Left ventricle myocardium superior (tissue), 1 donor: ENCODE data around the gene HGS. TPM values are rescaled to one million over a fixed set of nuclear protein-coding genes. Genes with fewer than 3 reads are reported as not detected.
"Not testable (repeated sequence)": the region's sequence is repeated elsewhere in the genome, so short reads cannot be mapped to it uniquely, and the experiment has no call there.

Source experiments
- ATAC-seq: fragments of 200-7000 bp; cut with Tn5 transposase; one replicate; pipeline ENCODE4 v1.9.1; 2020; ENCODE audit warnings: mild to moderate bottlenecking, moderate library complexity
- DNase-seq: peaks from one replicate; pipeline ENCODE4 v3.0.0-alpha.2; 2020
- intact Hi-C: fragments of 100-400 bp; cut with micrococcal nuclease; formaldehyde crosslinking; loops from one replicate; pipeline ENCODE4 v1.11.0; 2022
- total RNA-seq: library from RNA; stranded (reverse); fragmentation: NEBNext Ultra II Directional; extraction: Animal tissue kit (Norgen Biotek cat#: 25700); gene quantifications from one replicate; pipeline ENCODE4 v1.2.1, GENCODE V29; 2021
- donor health status: DM: no; HTN: yes; CAD: no; lungs with severe emphysema.

The HGS gene
- total RNA-seq, 1 donor from 2014 or later = 42.1 TPM

DNA sequence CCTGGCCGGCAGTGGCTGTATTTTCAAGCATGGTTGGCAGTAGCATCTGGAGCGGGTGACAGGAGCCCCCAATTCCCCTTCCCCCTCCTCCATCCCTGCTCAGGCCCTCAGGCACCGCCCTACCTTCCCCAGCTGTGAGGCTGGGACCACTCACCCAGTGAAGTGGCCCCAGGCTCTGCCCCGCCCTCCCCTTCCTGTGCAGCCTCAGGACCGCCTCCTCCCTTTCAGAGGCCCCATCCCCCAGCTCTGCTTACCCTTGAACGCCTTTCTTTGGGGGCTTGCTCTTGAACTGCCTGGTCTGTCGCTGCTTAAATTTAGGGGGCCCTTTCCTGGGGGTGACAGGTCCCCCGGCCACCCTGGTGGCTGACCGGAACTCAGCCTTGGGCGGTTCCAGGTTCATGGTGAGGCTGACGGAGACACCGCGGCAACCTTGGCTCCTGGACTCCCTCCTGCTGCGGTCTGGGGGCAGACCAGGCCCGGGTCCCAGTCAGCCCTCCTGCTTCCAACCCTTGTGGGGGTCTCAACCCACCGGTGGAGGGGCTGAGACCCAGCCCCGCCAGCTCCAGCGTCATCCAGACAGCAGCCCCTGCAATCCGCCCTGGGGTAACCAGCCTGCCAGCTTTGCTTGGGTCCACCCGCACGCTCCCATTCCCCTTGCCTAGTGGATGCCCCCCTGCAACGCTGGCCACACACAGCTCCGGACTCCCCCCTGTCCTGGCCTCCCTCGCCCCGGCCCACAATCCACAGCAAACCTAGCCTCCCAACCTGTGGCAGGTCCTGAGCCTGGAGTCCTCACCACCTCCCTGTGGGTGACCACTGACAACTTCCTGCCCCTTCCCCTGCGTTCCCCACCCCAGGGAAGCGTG is 30.7 kb upstream of the HGS start:
- no peak for DNase-seq
- ATAC-seq = no peak
- intact Hi-C loops = no loop called here

DNA sequence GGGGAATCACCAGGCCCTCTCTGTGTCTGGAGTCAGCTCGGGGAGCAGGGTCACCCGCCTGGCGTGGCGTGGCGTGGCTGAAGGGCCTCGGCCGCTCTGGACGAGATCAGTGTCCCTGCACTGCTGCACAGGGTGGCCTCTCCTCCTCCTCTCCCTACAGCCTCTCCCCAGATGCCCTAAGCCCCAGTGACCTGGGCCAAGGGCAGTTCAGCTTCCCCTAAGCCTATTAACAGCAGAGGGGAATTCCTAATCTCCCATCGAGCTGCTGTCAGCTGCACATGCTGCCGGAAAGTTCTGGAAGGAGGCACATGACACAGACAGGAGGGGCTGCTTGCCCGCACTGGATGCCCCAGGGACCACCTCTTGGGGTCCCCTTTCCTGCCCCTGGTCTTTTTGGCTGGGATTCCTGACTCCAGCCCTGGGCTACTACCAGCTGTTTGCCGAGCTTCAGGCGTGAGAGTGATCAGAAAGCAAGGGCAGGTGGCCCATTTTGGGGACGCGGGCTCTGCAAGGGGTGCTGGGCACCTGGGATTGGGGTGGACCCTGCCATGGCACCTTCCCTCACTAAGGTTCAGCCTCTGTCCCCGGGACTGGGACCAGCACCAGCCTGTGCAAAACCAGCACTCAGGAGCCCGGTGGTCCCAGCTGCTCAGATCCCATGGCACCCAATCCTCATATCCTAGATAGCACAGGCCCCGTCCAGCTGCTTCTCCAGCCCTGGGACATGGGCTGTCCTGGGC is 28.3 kb upstream of the HGS start:
- intact Hi-C loops = no loop called here
- DNase-seq (no peak), ATAC-seq (no peak)

DNA sequence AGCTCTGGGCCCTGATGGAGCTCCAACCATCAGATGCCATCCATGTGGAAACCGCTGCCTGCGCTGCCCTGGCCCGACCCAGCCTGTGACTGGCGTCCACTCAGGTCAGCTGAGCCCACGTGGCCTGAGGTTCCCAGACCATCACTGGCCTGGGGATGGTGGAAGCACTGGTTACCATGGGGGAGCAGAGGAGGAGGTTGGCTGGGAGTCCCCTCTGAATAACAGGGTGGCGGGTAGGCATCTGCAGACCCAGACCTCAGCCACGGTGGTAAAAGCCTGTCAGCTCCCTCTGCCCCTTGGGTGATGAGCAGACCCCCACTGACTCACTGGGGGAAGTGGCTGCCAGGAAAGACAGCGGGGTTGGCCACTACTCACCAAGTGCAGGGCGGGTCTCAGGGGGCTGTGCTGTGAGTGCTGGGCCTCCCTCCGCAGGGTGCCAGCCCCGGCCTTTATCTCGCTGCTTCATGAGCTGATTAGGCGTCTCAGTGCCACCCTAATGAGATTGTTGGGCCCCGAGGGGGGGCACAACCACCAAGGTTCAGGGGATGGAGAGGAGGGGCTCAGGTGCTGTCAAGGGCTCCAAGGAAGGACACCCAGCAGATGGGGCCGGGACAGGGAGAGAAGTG is 27.6 kb upstream of the HGS start, which contains the start of gene PDE6G:
Gene PDE6G, minus strand, starts transcription at position 425 of the 626 bp plus-strand sequence. CDS start 3,237 bp downstream, outside the sequence.
- intact Hi-C loops = no loop called here
- ATAC-seq (no peak), DNase-seq (no peak)

DNA sequence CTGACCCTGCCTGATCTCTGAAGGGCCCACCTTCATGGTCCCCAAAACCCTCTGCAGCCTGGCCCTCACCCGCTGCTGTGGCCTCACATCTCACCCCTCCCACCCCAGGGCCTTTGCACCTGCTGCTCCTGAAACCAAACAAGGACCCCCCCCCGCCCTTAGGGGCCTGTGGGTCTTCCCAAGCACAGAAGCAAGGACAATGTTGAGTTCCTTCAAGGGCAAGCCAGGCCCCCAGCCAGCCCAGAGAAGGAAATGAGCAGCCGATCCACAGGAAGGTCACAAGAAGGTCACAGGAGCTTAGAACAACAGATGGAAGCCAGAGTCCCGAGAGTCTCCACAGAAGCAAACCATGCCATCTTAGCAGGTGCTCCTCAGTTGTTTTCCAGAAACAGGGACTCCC is 27.0 kb upstream of the HGS start:
- ATAC-seq (no peak), DNase-seq (no peak)
- intact Hi-C loops = no loop called here

DNA sequence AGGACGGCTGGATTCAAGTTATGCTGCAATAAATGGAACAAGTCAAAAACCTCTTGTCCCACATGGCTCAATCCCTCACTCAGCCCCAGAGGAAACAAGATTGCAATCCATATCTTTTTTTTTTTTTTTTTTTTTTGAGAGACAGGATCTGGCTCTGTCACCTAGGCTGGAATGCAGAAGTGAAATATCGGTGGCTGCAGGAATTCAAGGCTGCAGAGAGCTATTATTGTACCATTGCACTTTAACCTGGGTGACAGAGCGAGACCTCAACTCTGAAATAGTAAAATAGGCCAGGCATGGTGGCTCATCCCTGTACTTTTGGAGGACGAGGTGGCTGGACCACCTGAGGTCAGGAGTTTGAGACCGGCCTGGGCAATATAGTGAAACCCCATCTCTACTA is 24.8 kb upstream of the HGS start:
- no peak for DNase-seq
- ATAC-seq = no peak
- intact Hi-C loops = no loop called here

DNA sequence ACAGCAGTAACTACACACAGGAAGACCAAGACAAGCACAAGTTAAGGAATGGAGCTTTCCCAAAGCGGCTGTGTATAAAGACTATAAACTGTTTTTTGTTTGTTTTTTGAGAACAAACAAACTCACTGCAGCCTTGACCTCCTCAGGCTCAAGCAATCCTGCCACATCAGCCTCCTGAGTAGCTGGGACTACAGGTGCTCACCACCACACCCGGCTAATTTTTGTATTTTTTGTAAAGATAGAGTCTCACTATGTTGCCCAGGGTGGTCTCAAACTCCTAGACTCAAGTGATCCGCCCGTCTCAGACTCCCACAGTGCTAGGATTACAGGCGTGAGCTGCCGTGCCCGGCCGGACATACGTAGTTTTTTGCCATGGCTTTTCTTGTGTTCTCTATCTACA is 23.4 kb upstream of the HGS start:
- DNase-seq = no peak
- ATAC-seq = no peak
- intact Hi-C loops = no loop called here

DNA sequence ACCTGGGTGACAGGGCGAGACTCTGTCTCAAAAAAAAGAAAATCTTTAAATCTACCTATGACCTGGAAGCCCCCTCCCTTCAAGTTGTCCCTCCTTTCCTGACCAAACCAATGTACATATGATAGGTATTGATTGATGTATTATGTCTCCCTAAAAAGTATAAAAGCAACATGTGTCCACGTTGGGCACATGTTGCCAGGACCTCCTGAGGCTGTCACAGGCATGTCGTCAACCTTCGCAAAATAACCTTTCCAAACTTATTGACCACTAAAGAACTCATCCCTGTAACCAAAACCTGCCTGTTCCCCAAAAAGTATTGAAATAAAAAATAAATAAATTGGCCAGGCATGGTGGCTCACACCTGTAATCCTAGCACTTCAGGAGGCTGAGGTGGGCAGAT is 21.8 kb upstream of the HGS start:
- intact Hi-C loops = no loop called here
- DNase-seq (no peak), ATAC-seq (no peak)

DNA sequence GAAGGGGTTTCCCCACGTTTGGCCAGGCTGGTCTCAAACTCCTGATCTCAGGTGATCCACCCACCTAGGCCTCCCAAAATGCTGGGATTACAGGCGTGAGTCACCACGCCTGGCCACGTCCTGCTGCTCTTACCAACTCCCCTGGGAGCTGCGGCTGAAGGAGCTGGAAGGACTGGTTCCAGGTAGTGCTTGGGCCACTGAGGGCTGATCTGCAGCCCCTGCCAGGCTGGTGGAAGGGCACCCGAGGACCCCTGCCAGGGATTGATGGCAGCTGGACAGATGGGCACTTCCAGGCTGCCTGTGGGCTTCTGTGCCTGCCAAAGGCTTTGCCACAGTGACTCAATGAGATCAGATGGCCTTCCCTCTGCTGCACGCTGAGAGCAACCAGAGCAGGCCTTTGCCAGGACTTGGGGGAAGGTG is 19.8 kb upstream of the HGS start:
- intact Hi-C loops = no loop called here
- no peak for DNase-seq
- no peak for ATAC-seq

DNA sequence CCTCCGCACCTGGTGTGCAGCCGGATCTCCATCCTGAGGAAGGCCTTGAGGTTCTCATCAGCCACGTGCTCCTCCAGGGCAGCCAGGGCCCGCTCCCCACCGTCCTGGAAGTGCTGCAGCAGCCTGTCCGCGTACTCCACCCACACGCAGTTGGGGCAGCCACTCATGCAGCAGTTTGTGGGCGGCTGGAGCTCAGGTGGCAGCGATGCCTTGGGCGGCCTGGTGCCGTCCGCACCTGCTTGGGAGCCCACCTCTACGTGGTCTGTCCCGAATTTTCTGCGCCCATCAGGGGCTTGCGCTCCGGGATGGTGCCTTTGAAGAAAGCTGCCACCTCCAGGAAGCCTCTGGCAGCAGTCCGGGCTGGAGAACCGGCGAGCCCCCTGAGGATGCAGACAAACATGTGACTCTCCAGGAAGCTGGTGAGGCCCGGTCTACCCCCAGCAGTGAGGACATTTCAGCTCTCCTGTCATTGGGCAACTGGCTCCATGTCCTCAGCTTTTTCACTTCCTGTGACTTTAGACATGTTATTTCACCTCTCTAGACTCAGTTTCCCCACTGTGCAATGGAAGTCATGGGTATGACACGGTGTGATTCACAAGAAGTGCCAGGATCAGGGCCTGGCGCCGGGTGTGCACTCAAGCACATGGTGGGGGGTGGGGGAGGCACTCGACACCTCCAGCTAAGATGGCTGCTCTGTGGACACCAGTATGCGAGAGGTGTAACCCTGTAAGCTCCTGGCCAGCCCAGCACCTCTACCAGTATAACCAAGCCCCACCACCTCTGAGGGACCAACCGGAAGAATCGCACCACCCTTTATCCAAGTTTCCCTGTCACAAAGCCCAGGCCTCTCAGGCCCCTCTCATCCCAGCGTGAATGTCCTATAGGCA is 18.4 kb upstream of the HGS start:
- DNase-seq = no peak
- peak; percentile 8 for ATAC-seq

DNA sequence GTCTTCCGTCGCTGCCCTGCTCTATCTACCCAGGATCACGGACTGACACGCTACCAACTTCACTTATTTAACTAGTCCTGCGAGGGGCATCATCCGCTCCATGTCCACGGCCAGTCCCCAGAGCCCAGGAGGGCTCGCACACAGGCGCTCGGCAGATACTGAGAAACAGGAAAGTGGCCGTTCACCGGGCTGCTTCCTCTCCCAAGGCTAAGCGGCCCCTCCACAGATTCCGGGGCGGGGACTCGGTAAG is 17.8 kb upstream of the HGS start:
- DNase-seq (no peak), ATAC-seq (peak; percentile 30)
- intact Hi-C loops = no loop called here

More for the DNA sequence above, 18.4 kb upstream of the HGS start:
- intact Hi-C loops = no loop called here

DNA sequence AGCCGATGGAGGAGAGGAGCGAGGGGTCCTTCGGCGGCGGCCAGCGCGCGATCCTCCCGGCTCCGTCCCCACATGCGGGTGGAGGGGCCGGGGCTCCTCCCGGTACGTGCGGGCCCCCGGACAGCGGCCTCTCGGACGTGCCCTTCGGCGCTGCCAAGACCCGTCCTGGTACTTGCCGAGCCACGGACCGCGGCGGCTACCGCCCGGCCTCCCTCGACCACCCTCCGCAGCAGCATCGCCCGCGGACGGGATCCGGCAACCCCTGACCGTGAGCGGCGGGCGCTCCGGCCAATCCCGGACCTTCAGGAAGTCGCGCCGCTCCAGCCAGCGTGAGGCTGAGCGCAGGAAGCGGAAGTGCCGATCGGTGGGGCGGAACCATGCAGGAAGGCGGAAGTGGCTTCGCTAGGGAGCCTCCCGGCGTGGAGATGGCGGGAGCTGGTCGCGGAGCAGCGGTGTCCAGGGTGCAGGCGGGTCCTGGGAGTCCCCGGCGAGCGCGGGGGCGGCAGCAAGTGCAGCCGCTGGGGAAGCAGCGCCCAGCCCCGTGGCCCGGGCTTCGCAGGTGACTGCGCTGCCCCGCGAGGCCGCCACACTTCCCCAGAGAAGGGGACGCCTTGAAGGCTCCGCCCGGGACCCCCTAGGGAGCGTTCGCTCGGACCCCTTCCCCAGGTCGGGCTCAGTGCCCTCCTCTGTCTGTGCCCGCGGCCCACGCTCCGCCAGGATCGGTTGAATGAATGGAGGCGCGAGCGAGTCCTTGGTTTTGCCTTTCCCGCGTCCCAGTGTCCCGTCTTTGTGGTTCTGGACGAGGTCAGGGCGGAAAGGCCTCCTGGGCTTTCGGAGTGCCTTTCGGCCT is 17.2 kb upstream of the HGS start, which contains the start of the genes CCDC137 and OXLD1:
Gene CCDC137, plus strand, starts transcription at position 396 of the 850 bp plus-strand sequence. Its CDS starts 30 bp downstream, at position 426.
Gene OXLD1, minus strand, starts transcription at position 264 of the 850 bp plus-strand sequence. Its CDS starts 28 bp downstream, at position 236.
- DNase-seq (peak; percentile 98), ATAC-seq (peak; percentile 99)
- intact Hi-C loops = no loop called here

DNA sequence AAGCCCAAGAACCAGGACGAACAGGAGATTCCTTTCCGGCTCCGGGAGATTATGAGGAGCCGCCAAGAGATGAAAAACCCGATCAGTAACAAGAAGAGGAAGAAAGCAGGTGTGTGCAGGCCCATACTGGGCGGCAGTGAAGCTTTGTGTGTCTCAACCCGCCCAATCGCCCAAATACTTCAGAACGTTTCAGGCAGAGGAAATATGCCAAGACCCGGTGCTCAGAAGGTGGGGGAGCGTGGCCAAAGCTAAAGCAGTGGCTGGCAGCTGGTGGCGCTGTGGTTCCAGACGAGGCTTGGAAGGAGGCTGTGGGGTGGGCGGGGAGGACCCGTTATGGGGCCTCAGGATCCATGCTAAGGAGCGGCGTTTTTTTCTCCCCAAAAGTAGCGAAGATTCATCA is 16.1 kb upstream of the HGS start:
- ATAC-seq (no peak), DNase-seq (no peak)
- intact Hi-C loops = no loop called here

DNA sequence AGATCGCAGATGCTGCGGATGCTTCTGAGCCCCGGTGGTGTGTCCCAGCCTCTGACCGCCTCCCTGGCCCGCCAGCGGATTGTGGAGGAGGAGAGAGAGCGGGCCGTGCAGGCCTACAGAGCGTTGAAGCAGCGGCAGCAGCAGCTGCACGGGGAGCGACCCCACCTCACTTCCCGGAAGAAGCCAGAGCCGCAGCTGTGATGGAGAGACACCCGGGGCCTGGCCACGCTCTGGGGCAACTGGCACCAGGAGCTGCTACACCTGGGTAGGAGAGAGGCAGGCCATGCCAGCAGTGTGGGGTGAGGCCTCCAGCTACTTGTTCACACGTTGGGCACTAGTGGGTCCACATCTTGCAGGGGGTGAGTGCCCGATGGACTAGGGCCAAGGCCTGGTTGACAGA is 11.3 kb upstream of the HGS start:
- DNase-seq (no peak), ATAC-seq (no peak)
- intact Hi-C loops = no loop called here

DNA sequence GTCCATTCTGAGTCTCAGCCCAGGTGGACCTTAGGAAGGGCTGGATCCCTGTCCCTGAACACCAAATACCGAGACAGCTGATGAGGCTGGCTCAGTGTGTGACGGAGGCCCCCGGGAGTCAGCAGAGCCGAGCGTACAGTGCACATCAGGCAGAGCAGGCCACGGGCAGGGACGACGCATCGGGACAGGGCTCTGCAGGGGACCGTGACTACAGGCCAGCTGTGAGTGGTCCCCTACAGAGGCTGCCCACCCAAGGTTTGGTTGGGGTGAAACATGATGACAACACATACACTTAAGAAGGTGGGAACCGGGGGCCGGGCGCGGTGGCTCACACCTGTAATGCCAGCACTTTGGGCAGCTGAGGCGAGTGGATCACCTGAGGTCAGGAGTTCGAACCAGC is 10.9 kb upstream of the HGS start:
- DNase-seq = no peak
- no peak for ATAC-seq
- intact Hi-C loops = no loop called here

DNA sequence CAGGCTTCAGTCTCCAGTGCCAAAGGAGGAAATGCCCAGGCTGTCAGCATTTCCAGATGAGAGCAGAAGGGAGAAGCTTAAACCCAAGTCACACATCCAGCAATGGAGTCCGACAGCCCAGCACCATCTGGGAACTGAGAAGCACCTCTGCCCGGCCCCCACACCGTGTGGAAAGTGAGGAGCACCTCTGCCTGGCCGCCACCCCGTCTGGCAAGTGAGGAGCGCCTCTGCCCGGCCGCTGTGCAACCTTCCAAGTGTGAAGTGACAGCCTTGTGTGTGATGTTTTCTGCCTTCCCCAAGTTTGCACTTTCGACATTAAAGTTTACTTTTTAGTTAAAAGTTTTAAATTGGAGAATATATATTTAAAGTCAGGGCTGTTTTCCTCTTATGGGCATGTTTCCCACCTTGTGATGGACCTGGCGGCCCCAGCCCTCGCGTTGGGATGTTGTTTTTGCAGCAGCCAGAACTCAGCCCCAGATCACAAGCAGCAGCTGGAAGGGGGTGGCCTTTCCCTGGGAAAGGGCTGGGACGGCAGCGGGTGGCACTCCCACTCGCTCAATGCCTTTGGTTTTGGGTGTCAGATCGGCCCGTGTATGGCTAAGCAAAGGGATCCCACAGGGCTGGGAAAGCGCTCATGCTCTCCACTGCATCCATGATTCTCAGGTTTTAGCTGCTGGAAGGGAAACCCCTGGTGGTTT is 10.1 kb upstream of the HGS start:
- no peak for DNase-seq
- intact Hi-C loops = no loop called here
- ATAC-seq = no peak

DNA sequence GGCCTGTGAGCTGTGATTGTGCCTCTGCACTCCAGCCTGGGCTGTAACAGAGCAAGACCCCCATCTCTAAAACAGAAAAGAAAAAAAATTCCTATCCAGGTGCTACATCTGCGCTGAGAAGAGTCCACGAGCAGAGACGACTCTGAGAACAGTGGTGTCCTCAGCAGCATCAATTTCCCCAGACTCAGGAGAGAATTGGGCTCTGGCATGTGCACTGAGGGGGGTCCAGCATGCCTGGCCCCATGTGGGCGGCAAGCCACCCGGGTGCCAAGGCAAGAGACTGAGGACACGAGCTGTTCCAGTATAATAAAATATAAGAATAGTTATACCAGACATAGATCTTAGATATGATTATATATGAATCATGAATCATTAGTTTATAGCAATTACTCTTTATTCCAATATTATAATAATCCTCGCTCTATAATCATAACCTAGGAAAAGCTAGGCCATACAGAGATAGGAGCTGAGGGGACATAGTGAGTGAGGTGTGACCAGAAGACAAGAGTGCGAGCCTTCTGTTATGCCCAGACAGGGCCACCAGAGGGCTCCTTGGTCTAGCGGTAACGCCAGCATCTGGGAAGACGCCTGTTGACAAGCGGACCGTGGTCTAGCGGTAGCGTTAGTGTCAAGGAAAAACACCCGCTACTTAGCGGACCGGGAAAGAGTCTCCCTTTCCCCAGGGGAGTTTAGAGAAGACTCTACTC is 8.1 kb upstream of the HGS start:
- DNase-seq = peak; percentile 42
- ATAC-seq, intact Hi-C loops: not testable (repeated sequence)

DNA sequence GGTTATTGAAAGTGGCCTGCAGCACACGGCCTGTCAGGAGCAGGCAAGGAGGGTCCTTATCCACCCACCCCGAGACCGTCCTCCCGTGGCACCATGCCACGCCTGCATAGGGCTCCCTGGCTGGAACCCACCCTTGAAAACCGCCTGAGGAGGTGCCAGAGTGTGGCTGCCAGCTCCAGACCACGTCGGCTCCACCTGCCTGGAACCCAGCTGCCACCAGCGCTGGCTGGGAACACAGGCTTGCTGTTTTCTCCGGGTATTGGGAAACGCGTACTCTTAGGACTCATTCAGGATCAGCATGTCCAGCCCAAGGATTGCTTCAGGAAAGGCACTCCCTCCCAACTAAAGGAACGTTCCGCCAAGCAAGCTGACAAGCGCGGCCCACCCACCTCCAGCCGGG is 6.9 kb upstream of the HGS start:
- ATAC-seq = no peak
- intact Hi-C loops = no loop called here
- DNase-seq = no peak
